SK-N-DZ (cell line): ENCODE results near the gene FGF23.

Experiments
- DNase-seq: peaks from one replicate; pipeline ENCODE4 v3.0.0-alpha.2; 2015; ENCODE audit warnings: low spot score

The FGF23 gene

GRCh38 chr12:4320497-4320852 is 59.0 kb downstream of the FGF23 start:
- no peak for DNase-seq
